Camera-type eye (tissue), 1 donor: ENCODE data around the gene PKN1. TPM values are rescaled to one million over a fixed set of nuclear protein-coding genes. Genes with fewer than 3 reads are reported as not detected.

ENCODE experiments used
- total RNA-seq: library from RNA; depleted of rRNA; stranded (reverse); fragments of >200 nt; gene quantifications from one replicate; pipeline ENCODE4 v1.2.3, GENCODE V29; 2014

Gene PKN1
- 94.4 TPM for total RNA-seq

DNA sequence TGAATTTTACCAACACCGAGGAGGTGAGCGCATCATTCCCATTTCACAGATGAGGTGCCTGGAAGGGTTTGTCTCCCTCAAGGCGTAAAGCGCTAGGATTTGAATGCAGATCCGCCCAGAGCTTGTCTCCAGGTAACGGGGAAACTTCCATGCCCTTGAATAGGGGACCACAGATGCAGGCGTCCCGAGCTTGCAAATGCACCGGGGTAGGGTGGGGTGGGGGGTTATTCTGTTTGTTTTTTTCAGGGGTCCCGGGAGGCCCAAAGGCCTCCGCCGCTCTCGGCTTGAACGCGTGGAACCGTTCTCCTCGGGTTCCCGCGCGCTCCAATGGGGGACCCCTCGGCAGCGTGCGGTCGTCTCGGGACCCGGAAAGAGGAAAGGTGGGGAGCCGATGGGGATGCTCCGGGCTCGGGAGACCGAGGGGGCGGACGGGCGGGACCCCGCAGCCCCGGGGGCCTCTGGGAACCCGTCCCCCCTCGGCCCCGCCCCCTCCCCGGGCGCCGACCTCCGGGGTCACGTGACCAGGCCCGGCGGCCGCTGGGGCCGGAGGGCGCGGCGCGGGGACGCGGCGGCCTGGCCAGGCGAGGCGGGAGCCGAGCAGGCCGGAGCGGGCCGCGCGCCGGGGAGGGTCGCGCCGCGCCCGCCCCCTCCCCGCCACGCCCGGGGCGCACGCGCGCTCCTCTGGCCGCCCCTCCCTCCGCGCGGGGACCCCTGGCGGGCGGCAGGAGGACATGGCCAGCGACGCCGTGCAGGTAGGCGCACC, at the start of gene PKN1:
TSS of gene PKN1 (plus strand) at position 516 of the 763 bp plus-strand sequence. CDS start at position 732, 216 bp downstream.

GRCh38 chr19:14419106-14419813, 13.8 kb upstream of the PKN1 start, which contains the start of gene DDX39A:
DDX39A (minus strand) TSS chr19:14419341; CDS start chr19:14413220, 6,121 bp downstream.

GRCh38 chr19:14475251-14476073, 42.4 kb downstream of the PKN1 start, which contains the start of gene PTGER1:
PTGER1 (minus strand) TSS chr19:14475354; CDS start chr19:14474320, 1,034 bp downstream.

GRCh38 chr19:14496029-14496833, 63.1 kb downstream of the PKN1 start, which contains the start of gene GIPC1:
GIPC1 (minus strand) TSS chr19:14496127; CDS start chr19:14482976, 13,151 bp downstream.

DNA sequence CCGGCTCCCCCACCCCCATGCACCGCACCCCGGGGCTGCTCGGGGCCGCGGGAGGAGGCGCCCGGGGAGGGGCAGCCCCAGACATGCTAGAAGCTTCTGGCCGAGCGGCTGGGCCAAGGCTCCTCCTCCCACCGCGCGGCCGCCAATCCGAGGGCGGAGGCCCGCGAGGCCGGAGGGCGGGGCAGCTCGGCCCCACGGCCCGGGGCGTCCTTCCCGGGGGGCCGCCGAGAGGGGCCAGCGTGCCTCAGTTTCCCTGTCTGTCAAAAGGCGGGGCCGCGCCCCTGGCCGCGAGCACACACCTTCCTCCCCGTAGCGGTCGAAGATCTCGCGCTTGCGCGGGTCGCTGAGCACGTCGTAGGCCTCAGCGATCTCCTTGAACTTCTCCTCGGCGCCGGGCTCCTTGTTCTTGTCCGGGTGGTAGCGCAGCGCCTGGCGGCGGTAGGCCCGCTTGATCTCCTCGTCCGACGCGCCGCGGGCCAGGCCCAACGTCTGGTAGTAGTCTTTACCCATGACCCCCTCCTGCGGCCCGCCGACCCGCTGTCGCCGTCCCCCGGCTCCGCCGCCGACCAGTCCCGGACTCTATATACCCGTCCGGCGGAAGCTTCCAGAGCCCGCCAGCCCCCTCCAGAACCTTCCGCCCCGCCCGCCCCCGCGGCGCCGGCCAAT, 84.9 kb downstream of the PKN1 start, which contains the start of gene DNAJB1:
TSS of gene DNAJB1 (minus strand) at position 558 of the 666 bp plus-strand sequence. CDS start at position 510, 48 bp downstream.

Other genes with a start within 250 kb of the PKN1 start
- 55.4 TPM for gene ADGRL1, start 227.1 kb upstream of the PKN1 start, total RNA-seq
- gene ADGRE5, start 51.9 kb upstream of the PKN1 start, total RNA-seq: 12.3 TPM
- 53.5 TPM for gene DDX39A, start 14.0 kb upstream of the PKN1 start, total RNA-seq
- gene PTGER1, start 42.0 kb downstream of the PKN1 start, total RNA-seq: 0.60 TPM
- 65.4 TPM for gene GIPC1, start 62.8 kb downstream of the PKN1 start, total RNA-seq
- 85.0 TPM for gene DNAJB1, start 85.1 kb downstream of the PKN1 start, total RNA-seq
- 47.6 TPM for gene TECR, start 96.3 kb downstream of the PKN1 start, total RNA-seq
- gene NDUFB7, start 138.8 kb downstream of the PKN1 start, total RNA-seq: 104 TPM
- gene CLEC17A, start 149.8 kb downstream of the PKN1 start, total RNA-seq: not detected
- 0.16 TPM for gene ADGRE3, start 241.5 kb downstream of the PKN1 start, total RNA-seq